K562 (cell line): ENCODE measurements around the gene RFX7. TPM values are rescaled to one million over a fixed set of nuclear protein-coding genes. Genes with fewer than 3 reads are reported as not detected.

Experiments
- MYC ChIP-seq, 2 experiments: fragments of 250-450 bp in 1 of 2; sonication (Bioruptor Pico) in 1 of 2; IDR thresholded peaks; 2 replicates each; pipeline versions ENCODE4 v1.5.1 to v1.6.1; 2012 to 2021; ENCODE audit warnings: low read depth in 2 of 2, borderline replicate concordance in 1 of 2, improper control_type of control experiment in 1 of 2, low read length in 1 of 2, mild to moderate bottlenecking in 1 of 2, moderate library complexity in 1 of 2
- STAT5A ChIP-seq: IDR thresholded peaks from 2 replicates; pipeline ENCODE4 v1.6.1; 2012; ENCODE audit warnings: low read length, inconsistent platforms, borderline replicate concordance
- ZC3H8 ChIP-seq: fragments of 450-650 bp; IDR thresholded peaks from 2 replicates; pipeline ENCODE4 v1.6.1; 2017
- ZNF766 ChIP-seq: fragments of 200-800 bp; sonication (Bioruptor generic); conservative IDR thresholded peaks from 2 replicates; pipeline ENCODE4 v1.6.1; 2016; ENCODE audit warnings: missing genetic modification characterization, missing compliant biosample characterization
- polyA plus RNA-seq, 8 experiments: library from polyadenylated mRNA; depleted of rRNA in 4 of 8; stranded (reverse) in 5 of 8; unstranded in 3 of 8; fragments of >200 nt; fragmentation: Nextera tagmentation in 2 of 8; fragmentation: Illumina TruSeq in 1 of 8; extraction: Ambion mirVana in 2 of 8; extraction: Trizol in 1 of 8; gene quantifications; 2 replicates each; pipeline versions ENCODE4 v1.2.1 to v1.2.3, GENCODE V29; 2011 to 2014; ENCODE audit warnings: inconsistent platforms in 1 of 8, missing spikeins in 1 of 8
- total RNA-seq, 7 experiments: library from RNA; depleted of rRNA in 6 of 7; stranded (reverse); fragments of >200 nt in 6 of 7; fragmentation: Illumina TruSeq in 2 of 7; extraction: Trizol in 2 of 7; gene quantifications; 2 replicates each; pipeline versions ENCODE4 v1.2.1 to v1.2.3, GENCODE V29; 2011 to 2021; ENCODE audit warnings: low replicate concordance in 1 of 7
- TF ChIP-seq, protein P1 (sequence below), 2 experiments: fragments of 450-650 bp; IDR thresholded peaks; 2 replicates each; pipeline ENCODE4 v1.6.1; 2016; ENCODE audit warnings: mild to moderate bottlenecking in 2 of 2, borderline replicate concordance in 1 of 2, low read depth in 1 of 2, moderate library complexity in 1 of 2

RFX7 gene
- total and polyA plus RNA-seq, 9 of the 15 experiments (the other 6 are each of a cell fraction or from before 2014, with no cell fraction given) = 2.4 to 17.9 (median 6.3) TPM

- TF ChIP-seq, protein P1, sequence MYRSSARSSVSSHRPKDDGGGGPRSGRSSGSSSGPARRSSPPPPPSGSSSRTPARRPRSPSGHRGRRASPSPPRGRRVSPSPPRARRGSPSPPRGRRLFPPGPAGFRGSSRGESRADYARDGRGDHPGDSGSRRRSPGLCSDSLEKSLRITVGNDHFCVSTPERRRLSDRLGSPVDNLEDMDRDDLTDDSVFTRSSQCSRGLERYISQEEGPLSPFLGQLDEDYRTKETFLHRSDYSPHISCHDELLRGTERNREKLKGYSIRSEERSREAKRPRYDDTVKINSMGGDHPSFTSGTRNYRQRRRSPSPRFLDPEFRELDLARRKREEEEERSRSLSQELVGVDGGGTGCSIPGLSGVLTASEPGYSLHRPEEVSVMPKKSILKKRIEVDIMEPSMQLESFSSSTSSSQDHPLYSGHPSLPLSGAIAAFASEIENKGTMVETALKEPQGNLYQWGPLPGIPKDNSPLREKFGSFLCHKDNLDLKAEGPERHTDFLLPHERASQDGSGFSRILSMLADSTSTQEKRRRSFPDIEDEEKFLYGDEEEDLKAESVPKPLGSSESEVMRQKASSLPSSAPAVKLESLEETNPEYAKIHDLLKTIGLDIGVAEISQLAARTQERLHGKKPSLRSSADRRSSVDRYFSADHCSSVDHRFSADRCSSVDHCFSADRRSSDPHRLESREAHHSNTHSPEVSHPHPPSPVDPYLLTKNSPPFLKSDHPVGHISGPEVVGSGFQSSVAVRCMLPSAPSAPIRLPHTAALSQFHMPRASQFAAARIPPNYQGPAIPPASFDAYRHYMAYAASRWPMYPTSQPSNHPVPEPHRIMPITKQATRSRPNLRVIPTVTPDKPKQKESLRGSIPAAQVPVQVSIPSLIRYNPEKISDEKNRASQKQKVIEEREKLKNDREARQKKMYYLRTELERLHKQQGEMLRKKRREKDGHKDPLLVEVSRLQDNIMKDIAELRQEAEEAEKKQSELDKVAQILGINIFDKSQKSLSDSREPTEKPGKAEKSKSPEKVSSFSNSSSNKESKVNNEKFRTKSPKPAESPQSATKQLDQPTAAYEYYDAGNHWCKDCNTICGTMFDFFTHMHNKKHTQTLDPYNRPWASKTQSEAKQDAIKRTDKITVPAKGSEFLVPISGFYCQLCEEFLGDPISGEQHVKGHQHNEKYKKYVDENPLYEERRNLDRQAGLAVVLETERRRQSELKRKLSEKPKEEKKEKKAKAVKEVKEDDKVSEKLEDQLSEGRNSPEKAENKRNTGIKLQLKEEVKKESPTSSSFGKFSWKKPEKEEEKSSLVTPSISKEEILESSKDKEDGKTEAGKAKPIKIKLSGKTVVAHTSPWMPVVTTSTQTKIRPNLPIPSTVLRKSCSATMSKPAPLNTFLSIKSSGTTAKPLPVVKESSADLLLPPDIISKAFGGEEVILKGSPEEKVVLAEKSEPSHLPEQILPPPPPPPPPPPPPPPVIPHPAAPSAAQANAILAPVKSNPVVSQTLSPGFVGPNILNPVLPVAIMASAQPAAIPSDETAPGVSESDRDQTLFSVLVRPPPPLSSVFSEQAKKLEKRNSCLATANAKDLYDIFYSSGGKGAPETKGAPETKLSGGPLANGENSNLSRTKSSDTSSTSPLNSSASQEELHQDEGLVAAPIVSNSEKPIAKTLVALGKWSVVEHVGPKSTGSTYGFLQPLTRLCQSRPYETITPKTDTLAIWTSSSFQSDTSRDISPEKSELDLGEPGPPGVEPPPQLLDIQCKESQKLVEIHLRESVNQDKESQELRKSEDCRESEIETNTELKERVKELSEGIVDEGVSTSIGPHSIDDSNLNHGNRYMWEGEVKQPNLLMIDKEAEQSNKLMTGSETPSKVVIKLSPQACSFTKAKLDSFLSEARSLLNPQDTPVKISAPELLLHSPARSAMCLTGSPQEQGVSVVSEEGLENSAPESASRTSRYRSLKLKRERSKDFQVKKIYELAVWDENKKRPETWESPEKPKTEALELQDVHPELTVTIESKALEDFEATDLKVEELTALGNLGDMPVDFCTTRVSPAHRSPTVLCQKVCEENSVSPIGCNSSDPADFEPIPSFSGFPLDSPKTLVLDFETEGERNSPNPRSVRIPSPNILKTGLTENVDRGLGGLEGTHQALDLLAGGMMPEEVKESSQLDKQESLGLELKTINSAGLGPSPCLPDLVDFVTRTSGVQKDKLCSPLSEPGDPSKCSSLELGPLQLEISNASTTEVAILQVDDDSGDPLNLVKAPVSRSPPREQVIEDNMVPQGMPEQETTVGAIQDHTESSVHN (IDR thresholded peaks at IDR 0.05; ENCODE audit: borderline replicate concordance in 1 of 2, low read depth in 1 of 2) = no peak
- TF ChIP-seq MYC (IDR thresholded peaks at IDR 0.05; ENCODE audit: low read depth, low read length) (no peak), MYC (CRISPR knock-in tag; IDR thresholded peaks at IDR 0.05; ENCODE audit: borderline replicate concordance, low read depth) (no peak), ZNF766 (no peak), ZC3H8 (no peak), STAT5A (no peak)
These were observed 144.4 kb downstream of the RFX7 start (continued) for GRCh38 chr15:56099311-56099710.
